Fibroblast of mammary gland (primary cell): Measurements from ENCODE around the gene ZDHHC14.
"Not testable (repeated sequence)": the region's sequence is repeated elsewhere in the genome, so short reads cannot be mapped to it uniquely, and the experiment has no call there.

Experiments used
- DNase-seq: peaks from one replicate; pipeline ENCODE4 v3.0.0-alpha.2; 2010; ENCODE audit warnings: low read depth
- H3K4me3 ChIP-seq: 2 replicates; pipeline ENCODE4 v1.5.1; 2011; ENCODE audit warnings: low read depth, mild to moderate bottlenecking, low read length, moderate library complexity; ENCODE audit not compliant: control insufficient read depth
- CTCF ChIP-seq: conservative IDR thresholded peaks from 2 replicates; pipeline ENCODE4 v1.5.1; 2011; ENCODE audit warnings: low read depth, low read length, inconsistent platforms; ENCODE audit not compliant: control insufficient read depth, insufficient read depth

The ZDHHC14 gene

GRCh38 chr6:157379656-157380457 is 1.1 kb upstream of the ZDHHC14 start:
- no peak for TF ChIP-seq CTCF
- peak overlapping the region; percentile 66 for H3K4me3 ChIP-seq
- DNase-seq, result peak; percentile 86

GRCh38 chr6:157380458-157380778 is 572 bp upstream of the ZDHHC14 start:
- H3K4me3 ChIP-seq, result peak overlapping the region; percentile 66
- DNase-seq, result no peak
- TF ChIP-seq CTCF, result no peak

- no peak for TF ChIP-seq CTCF
- peak; percentile 37 for DNase-seq
- H3K4me3 ChIP-seq, result peak overlapping the region; percentile 66
Measured at GRCh38 chr6:157381631-157382621, 936 bp downstream of the ZDHHC14 start.

- H3K4me3 ChIP-seq, result peak overlapping the region; percentile 66
- no peak for TF ChIP-seq CTCF
- DNase-seq, result no peak
Measured at GRCh38 chr6:157382821-157383220, 1.8 kb downstream of the ZDHHC14 start.

GRCh38 chr6:157383471-157383870 is 2.5 kb downstream of the ZDHHC14 start:
- TF ChIP-seq CTCF, result no peak

GRCh38 chr6:157384962-157385361 is 4.0 kb downstream of the ZDHHC14 start:
- DNase-seq, H3K4me3 ChIP-seq: not testable (repeated sequence)

More at GRCh38 chr6:157383471-157383870, 2.5 kb downstream of the ZDHHC14 start:
- DNase-seq, result no peak
- no peak overlapping the region for H3K4me3 ChIP-seq

- DNase-seq, result no peak
- no peak overlapping the region for H3K4me3 ChIP-seq
- TF ChIP-seq CTCF, result no peak
Measured at GRCh38 chr6:157385482-157385881, 4.5 kb downstream of the ZDHHC14 start.
